SK-N-MC (cell line): ENCODE results near the gene PPP1R15B.

Experiments used
- EZH2 ChIP-seq: fragments of 200-600 bp; sonication (generic); IDR thresholded peaks from one replicate; pipeline ENCODE4 v1.6.1; 2017; ENCODE audit warnings: antibody characterized with exemption
- FOXP2 ChIP-seq: optimal IDR thresholded peaks from 2 replicates; pipeline ENCODE3; 2011; ENCODE audit warnings: mild to moderate bottlenecking, moderate library complexity; ENCODE audit not compliant: insufficient read depth; ENCODE audit errors: extremely low read length, control extremely low read depth
- POLR2AphosphoS5 ChIP-seq: IDR thresholded peaks from 2 replicates; pipeline ENCODE4 v1.6.1; 2012; ENCODE audit warnings: mild to moderate bottlenecking, low read depth, low read length, borderline replicate concordance

DNA sequence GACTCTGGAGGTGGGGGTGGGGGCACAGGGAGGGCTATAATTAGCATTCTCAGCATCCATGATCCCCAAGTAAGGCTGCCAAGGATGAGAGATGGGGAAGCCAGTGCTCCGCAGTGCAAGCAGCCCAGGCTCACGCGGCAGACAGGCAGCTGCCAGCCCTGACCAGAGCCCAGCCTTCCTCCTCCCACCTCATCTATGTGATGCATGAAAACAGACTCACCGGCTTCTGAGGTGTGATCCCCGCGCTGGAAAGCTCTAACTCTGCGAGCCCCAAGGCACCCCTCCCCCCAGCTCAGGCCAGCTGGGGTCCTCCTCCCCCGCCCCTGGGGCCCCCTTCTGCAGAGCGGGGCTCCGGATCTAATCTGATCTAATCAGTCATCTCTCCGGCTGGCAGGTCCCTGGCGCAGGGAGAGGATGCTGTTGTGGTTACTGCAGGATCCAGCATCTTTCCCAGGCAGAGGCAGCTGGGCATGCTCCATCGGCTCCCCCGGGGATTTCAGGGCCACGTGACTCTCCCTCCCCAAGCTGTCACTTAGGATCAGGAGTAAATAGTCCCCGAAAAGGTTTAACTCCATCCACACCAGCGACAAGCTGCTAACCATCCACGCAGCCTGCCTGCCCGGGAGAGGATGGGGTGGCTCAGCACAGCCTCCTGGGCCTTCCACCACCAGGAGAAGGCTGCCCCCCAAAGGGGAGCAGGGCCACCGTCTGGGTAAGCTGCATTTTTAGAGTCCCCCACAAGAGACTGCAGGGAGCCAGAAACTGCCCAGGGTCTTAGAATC is 52.0 kb downstream of the PPP1R15B start, which contains the start of gene PLEKHA6:
- TF ChIP-seq EZH2 = no peak
- TF ChIP-seq POLR2AphosphoS5 = no peak
- no peak for TF ChIP-seq FOXP2
